Measurements from ENCODE around the gene KLHL28. TPM values are rescaled to one million over a fixed set of nuclear protein-coding genes. Genes with fewer than 3 reads are reported as not detected.

Gene KLHL28
- total and polyA plus RNA-seq, 12 donors, result 1.7 to 15.4 (median 12.8) TPM

- no peak for TF ChIP-seq CTCF (IDR thresholded peaks at IDR 0.05)
- Histone ChIP-seq H3K27ac (no peak overlapping the region), H3K4me3 (no peak overlapping the region), H3K36me3 (peaks cover 0 to 14% (median 0%) of the 10 kb centered on the region in 9 donors), H3K4me1 (peaks cover 0 to 34% (median 21%) of the 10 kb centered on the region in 9 donors), H3K9me3 (peaks cover 0 to 20% (median 3%) of the 10 kb centered on the region in 11 donors), H3K27me3 (no peaks in the 10 kb centered on the region)
- ATAC-seq (no peak), DNase-seq (no peak)
- 94 to 98% methylated on average over 4 of the region's 4 CpGs for WGBS, 2 donors
- intact Hi-C loops (cut with DNase I), result no loop called here
These were observed 9.7 kb upstream of the KLHL28 start for GRCh38 chr14:44971459-44971858.

GRCh38 chr14:44970907-44971306 is 9.2 kb upstream of the KLHL28 start:
- TF ChIP-seq CTCF (IDR thresholded peaks at IDR 0.05), result no peak
- H3K9me3 ChIP-seq, result peaks cover 0 to 20% (median 3%) of the 10 kb centered on the region in 11 donors
- ATAC-seq (no peak), DNase-seq (no peak)
- H3K4me3 ChIP-seq, result no peak overlapping the region
- no peaks in the 10 kb centered on the region for H3K27me3 ChIP-seq
- no peak overlapping the region for H3K27ac ChIP-seq
- intact Hi-C loops (cut with DNase I), result no loop called here
- peaks cover 0 to 39% (median 26%) of the 10 kb centered on the region in 9 donors for H3K4me1 ChIP-seq
- peaks cover 0 to 14% (median 0%) of the 10 kb centered on the region in 9 donors for H3K36me3 ChIP-seq

GRCh38 chr14:44968714-44969113 is 7.0 kb upstream of the KLHL28 start:
- TF ChIP-seq CTCF (IDR thresholded peaks at IDR 0.05), result no peak
- H3K9me3 ChIP-seq, result peaks cover 0 to 20% (median 3%) of the 10 kb centered on the region in 11 donors
- H3K4me3 ChIP-seq, result no peak overlapping the region
- intact Hi-C loops (cut with DNase I), result loop anchor here in 3 of 10 donors (10.0 kb wide), 2 partner anchors 116 to 286 kb away; partner anchors contain the start of genes PRPF39 (in 2 of the 3) and MIS18BP1 (in 1 of the 3)
- peaks cover 0 to 59% (median 40%) of the 10 kb centered on the region in 9 donors for H3K4me1 ChIP-seq
- no peak for ATAC-seq
- H3K36me3 ChIP-seq, result peaks cover 0 to 14% (median 0%) of the 10 kb centered on the region in 9 donors
- DNase-seq, result no peak
- no peak overlapping the region for H3K27ac ChIP-seq
- H3K27me3 ChIP-seq, result no peaks in the 10 kb centered on the region

- peak overlapping the region in 8 of 10 donors; percentile 4 to 95 (median 84) for H3K4me3 ChIP-seq
- WGBS, 2 donors, result 78 to 80% methylated on average over 4 of the region's 4 CpGs
- H3K27ac ChIP-seq, result no peak overlapping the region
- TF ChIP-seq CTCF (IDR thresholded peaks at IDR 0.05), result no peak
- no peak for DNase-seq
- no peak for ATAC-seq
- peaks cover 0 to 61% (median 47%) of the 10 kb centered on the region in 9 donors for H3K4me1 ChIP-seq
- peaks cover 0 to 14% (median 0%) of the 10 kb centered on the region in 9 donors for H3K36me3 ChIP-seq
- H3K9me3 ChIP-seq, result peaks cover 0 to 20% (median 3%) of the 10 kb centered on the region in 11 donors
- no peaks in the 10 kb centered on the region for H3K27me3 ChIP-seq
- intact Hi-C loops (cut with DNase I), result loop anchor here in 3 of 10 donors (10.0 kb wide), 2 partner anchors 118 to 288 kb away; partner anchors contain the start of genes PRPF39 (in 2 of the 3) and MIS18BP1 (in 1 of the 3)
These were observed 5.0 kb upstream of the KLHL28 start for GRCh38 chr14:44966601-44967336.
